Karpas-422 (cell line): Measurements from ENCODE around the gene OTOF. TPM values are rescaled to one million over a fixed set of nuclear protein-coding genes. Genes with fewer than 3 reads are reported as not detected.

ENCODE experiments used
- DNase-seq: peaks from one replicate; pipeline ENCODE4 v3.0.0-alpha.2; 2015
- H2AFZ ChIP-seq: fragments of 200-600 bp; sonication (generic); 2 replicates; pipeline ENCODE4 v1.6.1; 2014; ENCODE audit warnings: antibody characterized with exemption, low read length, mixed read lengths
- H3K27ac ChIP-seq: fragments of 200-600 bp; sonication (generic); 2 replicates; pipeline ENCODE4 v1.5.1; 2014; ENCODE audit warnings: mild to moderate bottlenecking, low read length, moderate library complexity
- H3K27me3 ChIP-seq: fragments of 200-600 bp; sonication (generic); 2 replicates; pipeline ENCODE4 v1.6.1; 2014; ENCODE audit warnings: low read length, mixed read lengths
- H3K36me3 ChIP-seq: fragments of 200-600 bp; sonication (generic); 2 replicates; pipeline ENCODE4 v1.6.1; 2014; ENCODE audit warnings: low read length, mixed read lengths; ENCODE audit not compliant: insufficient read depth
- H3K4me1 ChIP-seq: fragments of 200-600 bp; sonication (generic); 2 replicates; pipeline ENCODE4 v1.6.1; 2014; ENCODE audit warnings: mild to moderate bottlenecking, low read length, mixed read lengths
- H3K4me2 ChIP-seq: fragments of 200-600 bp; sonication (generic); 2 replicates; pipeline ENCODE4 v1.6.1; 2014; ENCODE audit warnings: low read length, low read depth, mild to moderate bottlenecking; ENCODE audit not compliant: poor library complexity, severe bottlenecking
- H3K4me3 ChIP-seq: fragments of 200-600 bp; sonication (generic); 2 replicates; pipeline ENCODE4 v1.5.1; 2014; ENCODE audit warnings: mild to moderate bottlenecking, antibody characterized with exemption, low read length, mixed read lengths
- H3K79me2 ChIP-seq: fragments of 200-600 bp; sonication (generic); 2 replicates; pipeline ENCODE4 v1.6.1; 2014; ENCODE audit warnings: mild to moderate bottlenecking, low read length, mixed read lengths
- H3K9ac ChIP-seq: fragments of 200-600 bp; sonication (generic); 2 replicates; pipeline ENCODE4 v1.6.0; 2014; ENCODE audit warnings: low read length
- H3K9me2 ChIP-seq: fragments of 200-600 bp; sonication (generic), shearing (Covaris generic); replicated peaks from 2 replicates; pipeline ENCODE4 v1.6.0; 2014; ENCODE audit warnings: mild to moderate bottlenecking, low read length, moderate library complexity; ENCODE audit not compliant: insufficient read depth
- H3K9me3 ChIP-seq: fragments of 300-700, 200-600 bp; sonication (generic); 2 replicates; pipeline ENCODE4 v1.6.1; 2014; ENCODE audit warnings: low read length, mixed read lengths
- H4K20me1 ChIP-seq: fragments of 200-600 bp; sonication (generic); 2 replicates; pipeline ENCODE4 v1.6.1; 2014; ENCODE audit warnings: mild to moderate bottlenecking, antibody characterized with exemption, low read length, low read depth; ENCODE audit not compliant: insufficient read depth
- total RNA-seq: library from RNA; depleted of rRNA; stranded (reverse); fragments of >200 nt; shearing (Covaris generic); gene quantifications from 2 replicates; pipeline ENCODE4 v1.2.3, GENCODE V29; 2014; ENCODE audit warnings: low replicate concordance

Gene OTOF
- total RNA-seq, 1 experiment from 2014 or later: 0.07 TPM

GRCh38 chr2:26464390-26465265, 13.3 kb downstream of the OTOF start:
- H3K4me3 ChIP-seq: no peak overlapping the region
- no peaks in the 10 kb centered on the region for H3K4me1 ChIP-seq
- no peak overlapping the region for H3K9ac ChIP-seq
- H3K9me2 ChIP-seq: no peaks in the 10 kb centered on the region
- no peak for DNase-seq
- H4K20me1 ChIP-seq: no peaks in the 10 kb centered on the region
- H3K9me3 ChIP-seq: peaks cover 5% of the 10 kb centered on the region
- H3K27me3 ChIP-seq: no peaks in the 10 kb centered on the region
- H3K36me3 ChIP-seq: no peaks in the 10 kb centered on the region
- no peak overlapping the region for H3K27ac ChIP-seq
- no peak overlapping the region for H3K4me2 ChIP-seq
- no peaks in the 10 kb centered on the region for H3K79me2 ChIP-seq
- H2AFZ ChIP-seq: no peak overlapping the region

- Histone ChIP-seq H3K9me3 (no peaks in the 10 kb centered on the region), H3K27me3 (no peaks in the 10 kb centered on the region), H3K36me3 (no peaks in the 10 kb centered on the region), H3K4me2 (no peak overlapping the region), H3K9ac (no peak overlapping the region), H3K79me2 (no peaks in the 10 kb centered on the region), H3K4me1 (no peaks in the 10 kb centered on the region), H2AFZ (no peak overlapping the region), H4K20me1 (no peaks in the 10 kb centered on the region), H3K4me3 (no peak overlapping the region), H3K9me2 (no peaks in the 10 kb centered on the region), H3K27ac (no peak overlapping the region)
- no peak for DNase-seq
Measured at GRCh38 chr2:26463244-26464192, 14.4 kb downstream of the OTOF start.

- peak; percentile 68 for DNase-seq
- Histone ChIP-seq H3K27ac (no peak overlapping the region), H3K4me1 (no peaks in the 10 kb centered on the region), H3K79me2 (no peaks in the 10 kb centered on the region), H3K9me3 (no peaks in the 10 kb centered on the region), H3K9ac (no peak overlapping the region), H3K36me3 (no peaks in the 10 kb centered on the region), H3K4me2 (no peak overlapping the region), H3K4me3 (no peak overlapping the region), H4K20me1 (no peaks in the 10 kb centered on the region), H3K27me3 (no peaks in the 10 kb centered on the region), H3K9me2 (no peaks in the 10 kb centered on the region), H2AFZ (no peak overlapping the region)
Measured at GRCh38 chr2:26462511-26463243, 15.2 kb downstream of the OTOF start.

- Histone ChIP-seq H2AFZ (no peak overlapping the region), H3K27me3 (no peaks in the 10 kb centered on the region), H3K4me1 (no peaks in the 10 kb centered on the region), H3K9me3 (no peaks in the 10 kb centered on the region), H3K79me2 (no peaks in the 10 kb centered on the region), H3K9ac (no peak overlapping the region), H4K20me1 (no peaks in the 10 kb centered on the region), H3K36me3 (no peaks in the 10 kb centered on the region), H3K9me2 (no peaks in the 10 kb centered on the region), H3K27ac (no peak overlapping the region), H3K4me3 (no peak overlapping the region), H3K4me2 (no peak overlapping the region)
- no peak for DNase-seq
Measured at GRCh38 chr2:26462100-26462499, 15.8 kb downstream of the OTOF start.

GRCh38 chr2:26461601-26462023, 16.3 kb downstream of the OTOF start:
- H4K20me1 ChIP-seq: no peaks in the 10 kb centered on the region
- H2AFZ ChIP-seq: no peak overlapping the region
- DNase-seq: no peak
- H3K4me2 ChIP-seq: no peak overlapping the region
- no peaks in the 10 kb centered on the region for H3K9me3 ChIP-seq
- no peaks in the 10 kb centered on the region for H3K36me3 ChIP-seq
- no peaks in the 10 kb centered on the region for H3K79me2 ChIP-seq
- no peak overlapping the region for H3K27ac ChIP-seq
- H3K27me3 ChIP-seq: no peaks in the 10 kb centered on the region
- no peaks in the 10 kb centered on the region for H3K4me1 ChIP-seq
- H3K9me2 ChIP-seq: no peaks in the 10 kb centered on the region
- H3K9ac ChIP-seq: no peak overlapping the region
- H3K4me3 ChIP-seq: no peak overlapping the region

DNA sequence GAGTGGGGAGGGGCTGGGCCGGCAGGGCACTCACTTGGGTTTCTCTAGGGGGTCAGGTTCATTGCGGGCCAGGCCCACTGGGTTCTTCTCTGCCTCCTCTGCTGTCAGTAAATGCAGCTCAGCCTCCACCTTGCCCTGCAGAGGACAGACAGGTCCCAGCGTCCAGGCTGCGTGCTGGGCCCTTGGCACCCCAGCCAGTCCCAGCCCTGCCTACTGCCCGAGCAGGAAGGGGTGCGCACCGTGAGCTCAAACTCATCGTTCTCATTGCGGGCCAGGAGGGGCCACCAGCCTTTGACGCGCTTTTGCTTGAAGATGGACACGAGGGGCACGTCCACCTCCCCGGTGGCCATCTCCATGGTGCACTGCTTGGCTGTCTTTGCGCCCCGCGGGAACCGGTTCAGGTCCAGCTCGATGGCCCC, 17.3 kb downstream of the OTOF start:
- no peak for DNase-seq
- H3K4me3 ChIP-seq: no peak overlapping the region
- no peaks in the 10 kb centered on the region for H3K36me3 ChIP-seq
- no peak overlapping the region for H3K4me2 ChIP-seq
- H3K9me3 ChIP-seq: no peaks in the 10 kb centered on the region
- H3K27me3 ChIP-seq: no peaks in the 10 kb centered on the region
- H3K4me1 ChIP-seq: no peaks in the 10 kb centered on the region
- no peak overlapping the region for H3K9ac ChIP-seq
- no peak overlapping the region for H2AFZ ChIP-seq
- no peaks in the 10 kb centered on the region for H3K79me2 ChIP-seq
- H4K20me1 ChIP-seq: no peaks in the 10 kb centered on the region
- H3K27ac ChIP-seq: no peak overlapping the region
- no peaks in the 10 kb centered on the region for H3K9me2 ChIP-seq

DNA sequence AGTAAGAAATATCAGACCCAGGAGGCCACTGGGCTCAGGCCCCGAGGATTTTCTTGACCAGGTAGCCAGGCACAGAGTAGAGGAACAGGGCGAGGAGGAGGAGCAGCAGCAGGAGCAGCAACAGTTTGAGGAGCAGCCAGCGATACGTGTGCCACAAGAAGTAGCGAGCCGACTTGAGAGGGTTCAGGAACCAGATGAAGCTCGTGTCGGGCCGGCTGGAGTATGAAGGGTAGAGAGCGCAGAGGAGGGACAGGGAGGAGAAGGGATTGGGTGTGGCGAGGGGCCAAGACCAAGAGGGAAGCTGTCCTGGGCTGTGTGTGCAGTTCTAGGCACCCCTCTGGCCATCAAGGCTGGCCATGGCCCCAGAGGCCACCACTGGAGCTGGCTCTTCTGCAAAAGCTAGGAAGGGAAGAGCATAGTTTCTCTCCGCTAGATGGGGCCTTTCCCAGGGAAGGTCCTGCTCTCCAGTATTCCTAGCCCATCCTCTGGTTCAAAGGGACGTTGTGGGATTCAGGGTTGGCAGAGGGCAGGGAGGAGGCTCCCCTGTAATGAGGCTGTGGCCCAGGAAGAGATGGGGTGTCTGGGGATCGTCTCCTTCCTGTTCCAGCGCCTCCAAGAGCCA, 17.8 kb downstream of the OTOF start:
- Histone ChIP-seq H3K4me1 (no peaks in the 10 kb centered on the region), H3K36me3 (no peaks in the 10 kb centered on the region), H2AFZ (no peak overlapping the region), H3K9me3 (no peaks in the 10 kb centered on the region), H3K27me3 (no peaks in the 10 kb centered on the region), H3K9ac (no peak overlapping the region), H3K27ac (no peak overlapping the region), H3K79me2 (no peaks in the 10 kb centered on the region), H3K4me3 (no peak overlapping the region), H4K20me1 (no peaks in the 10 kb centered on the region), H3K9me2 (no peaks in the 10 kb centered on the region), H3K4me2 (no peak overlapping the region)
- no peak for DNase-seq
